Activated naive CD4-positive, alpha-beta T cell treated with Interleukin-2 at 50 U/mL for 16 hours (primary cell): ENCODE data around the gene ZC3HAV1L.
"Not testable (repeated sequence)": the region's sequence is repeated elsewhere in the genome, so short reads cannot be mapped to it uniquely, and the experiment has no call there.

Experiments
- DNase-seq: peaks from one replicate; pipeline ENCODE4 v3.0.0-alpha.2; 2020

The ZC3HAV1L gene

DNA sequence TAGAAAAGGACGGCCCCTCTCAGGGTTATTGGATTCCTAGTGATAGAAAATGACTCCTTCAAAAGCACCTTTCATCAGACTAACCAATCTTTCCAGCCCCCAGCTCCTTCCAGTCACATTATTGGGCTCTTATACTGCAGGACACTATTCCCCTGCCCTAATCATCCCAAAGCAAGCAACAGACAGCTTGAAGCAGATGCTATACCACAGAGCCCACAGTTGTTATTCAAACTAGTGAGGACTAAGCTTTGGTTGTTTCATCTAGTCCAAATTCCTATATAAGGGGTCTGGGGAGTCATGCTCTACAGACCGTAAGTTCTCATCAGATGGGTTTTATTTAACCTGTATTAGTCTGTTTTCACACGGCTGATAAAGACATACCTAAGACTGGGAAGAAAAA lies 24.5 kb downstream of the ZC3HAV1L start:
- no peak for DNase-seq

DNA sequence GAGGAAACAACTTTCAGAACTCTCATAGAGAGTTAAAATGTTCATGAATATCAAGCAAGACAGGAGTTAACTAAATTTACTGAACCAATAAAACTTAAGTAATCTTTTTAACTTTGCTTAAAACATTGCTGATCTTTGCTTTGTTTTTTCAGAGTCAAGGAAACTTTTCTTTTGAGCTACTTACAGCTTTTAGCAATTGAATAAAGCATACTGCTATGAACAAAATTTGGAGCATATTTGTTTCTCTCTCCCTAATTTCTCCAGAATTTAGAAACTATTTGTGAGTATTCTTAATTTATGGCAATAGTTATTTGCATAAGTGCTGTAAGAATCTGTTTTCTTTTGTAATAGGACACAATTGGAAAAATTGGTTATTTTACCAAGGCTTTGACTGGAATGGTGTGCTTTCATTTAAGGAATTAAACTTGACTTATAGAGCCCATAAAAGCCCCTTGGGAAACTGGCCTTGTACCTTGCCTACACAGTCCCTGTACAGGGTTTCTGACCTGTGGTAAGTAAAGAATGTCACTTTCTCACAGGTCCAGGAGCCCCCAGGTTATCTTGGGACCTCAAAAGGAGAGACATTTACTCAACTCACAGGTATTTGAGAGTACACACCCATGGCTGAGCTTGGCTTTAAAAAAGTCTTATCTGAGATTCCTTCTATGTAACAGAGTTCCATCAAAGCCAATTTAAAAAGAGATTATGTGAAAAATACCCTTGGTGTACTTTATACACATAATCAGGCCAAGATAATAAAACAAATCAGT lies 31.3 kb downstream of the ZC3HAV1L start:
- no peak for DNase-seq

DNA sequence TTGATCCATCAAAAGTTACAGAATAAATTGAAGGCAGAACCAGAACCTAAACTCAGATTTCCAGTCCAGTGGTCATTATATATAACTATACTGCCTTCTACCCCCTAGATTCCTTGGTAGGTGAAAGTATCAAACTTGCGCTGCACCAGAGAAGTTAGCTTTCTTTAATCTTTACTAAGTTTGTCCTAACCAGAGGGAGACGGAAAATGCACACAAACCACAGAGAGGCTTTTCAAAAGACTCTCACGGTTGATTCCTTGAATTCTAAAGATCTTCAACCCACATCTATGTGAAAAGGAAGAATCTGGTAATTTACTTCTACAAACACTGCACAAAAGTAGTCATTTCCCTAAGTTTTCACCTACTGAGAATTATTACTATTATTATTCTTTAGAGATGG lies 36.4 kb downstream of the ZC3HAV1L start:
- no peak for DNase-seq

DNA sequence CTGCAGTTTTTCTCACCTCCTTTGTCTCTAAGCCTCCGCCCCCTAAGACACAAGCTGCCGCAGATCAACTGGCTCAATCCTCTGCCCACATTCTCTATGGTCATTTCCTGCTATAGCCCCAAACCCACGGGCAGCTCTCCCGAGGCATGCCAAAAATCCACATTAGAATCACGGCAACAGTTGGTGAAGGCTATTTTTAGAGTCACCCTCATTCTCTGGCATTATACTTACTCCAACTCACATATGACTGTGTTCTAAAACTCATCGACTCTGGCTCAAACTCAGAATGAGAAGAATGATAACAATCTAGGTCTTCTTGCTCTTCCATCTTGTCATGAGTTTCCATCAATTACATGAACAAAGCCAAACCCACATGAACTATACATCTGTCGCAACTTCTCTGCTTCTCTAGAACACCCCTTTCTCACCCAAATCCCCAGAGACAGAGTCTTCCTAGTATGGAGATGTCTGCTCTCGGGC lies 43.8 kb downstream of the ZC3HAV1L start:
- DNase-seq: no peak

DNA sequence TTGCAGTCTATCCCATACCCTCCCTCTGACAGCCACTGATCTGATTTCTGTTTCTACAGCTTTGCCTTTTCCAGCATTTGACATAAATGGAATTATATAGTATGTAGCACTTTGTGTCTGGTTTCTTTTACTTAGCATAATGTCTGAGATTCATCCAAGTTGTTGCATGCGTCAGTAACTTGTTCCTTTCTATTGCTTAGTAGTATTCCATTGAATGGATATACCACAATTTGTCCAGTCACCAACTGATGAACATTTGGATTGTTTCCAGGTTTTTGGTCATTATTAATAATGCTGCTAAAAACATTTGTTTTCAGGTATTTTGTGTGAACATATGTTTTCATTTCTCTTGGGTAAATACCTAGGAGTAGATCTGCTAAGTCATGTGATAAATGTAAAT lies 48.2 kb downstream of the ZC3HAV1L start:
- no peak for DNase-seq

DNA sequence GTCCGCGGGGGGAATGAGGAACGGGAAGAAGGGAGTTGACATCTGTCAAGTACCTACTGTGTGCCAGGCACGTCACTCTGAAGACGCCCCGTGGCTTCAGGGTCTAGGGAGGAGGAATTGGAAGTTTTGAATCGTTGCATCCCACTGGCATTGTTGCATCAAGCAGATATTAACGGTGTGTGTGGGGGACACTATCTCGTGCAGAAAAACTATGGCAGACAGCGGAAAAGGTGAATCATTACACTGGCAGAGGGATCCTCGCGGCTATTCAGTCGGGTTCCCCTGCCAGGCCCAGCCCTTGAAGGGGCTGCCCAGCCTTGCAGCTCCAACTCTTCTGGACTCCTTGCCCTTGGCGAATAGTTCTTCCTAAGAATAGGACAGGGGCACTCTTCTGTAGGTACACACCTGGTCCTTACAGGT lies 53.6 kb downstream of the ZC3HAV1L start:
- no peak for DNase-seq

DNA sequence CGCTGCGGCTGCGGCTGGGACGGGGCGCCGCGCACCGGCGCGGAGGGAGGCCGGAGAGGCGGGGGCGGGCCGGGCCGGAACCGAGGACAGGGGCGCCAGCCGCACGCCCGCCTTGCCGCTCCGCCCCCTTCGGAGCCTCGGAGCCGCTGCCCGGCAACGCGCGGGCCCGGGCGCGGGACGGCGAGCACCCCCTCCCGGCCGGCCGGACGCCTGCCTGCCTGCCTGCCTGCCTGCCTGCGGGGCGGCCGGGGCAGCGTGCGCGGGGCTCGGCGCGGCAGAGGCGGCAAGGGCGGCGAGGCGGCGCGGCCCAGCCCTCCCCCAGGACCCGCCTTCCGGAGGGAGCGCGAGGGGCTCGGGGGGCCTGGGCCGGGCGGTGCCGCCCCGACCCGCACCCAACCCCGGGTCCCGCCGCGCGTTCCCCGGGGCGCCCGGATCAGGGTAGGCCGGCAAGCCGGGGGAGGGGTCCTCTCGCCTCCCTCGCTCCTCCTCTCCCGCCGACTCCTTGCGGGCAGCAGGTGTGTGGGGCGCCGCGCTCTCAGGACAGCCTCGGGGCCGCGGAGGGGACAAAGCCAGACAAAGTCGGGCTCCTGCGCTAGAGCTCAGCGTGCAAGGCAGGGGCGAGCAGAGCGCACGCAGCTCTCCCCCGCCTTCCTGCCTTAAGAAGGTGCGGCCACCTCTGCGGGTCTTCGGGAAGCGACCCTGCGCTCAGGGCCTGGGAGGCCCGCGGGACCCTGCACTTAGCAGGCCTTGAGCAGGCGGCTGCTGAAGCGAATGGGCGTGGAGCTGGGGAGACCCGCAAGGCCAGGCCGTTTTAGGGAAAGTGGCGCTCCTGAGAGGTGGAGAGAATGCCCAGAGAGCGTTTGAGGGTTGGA lies 54.3 kb downstream of the ZC3HAV1L start, which contains the start of gene KIAA1549:
Gene KIAA1549 (minus strand): TSS at position 58 of the 872 bp plus-strand sequence. CDS start 120 bp downstream, outside the sequence.
- peak; percentile 52 for DNase-seq

DNA sequence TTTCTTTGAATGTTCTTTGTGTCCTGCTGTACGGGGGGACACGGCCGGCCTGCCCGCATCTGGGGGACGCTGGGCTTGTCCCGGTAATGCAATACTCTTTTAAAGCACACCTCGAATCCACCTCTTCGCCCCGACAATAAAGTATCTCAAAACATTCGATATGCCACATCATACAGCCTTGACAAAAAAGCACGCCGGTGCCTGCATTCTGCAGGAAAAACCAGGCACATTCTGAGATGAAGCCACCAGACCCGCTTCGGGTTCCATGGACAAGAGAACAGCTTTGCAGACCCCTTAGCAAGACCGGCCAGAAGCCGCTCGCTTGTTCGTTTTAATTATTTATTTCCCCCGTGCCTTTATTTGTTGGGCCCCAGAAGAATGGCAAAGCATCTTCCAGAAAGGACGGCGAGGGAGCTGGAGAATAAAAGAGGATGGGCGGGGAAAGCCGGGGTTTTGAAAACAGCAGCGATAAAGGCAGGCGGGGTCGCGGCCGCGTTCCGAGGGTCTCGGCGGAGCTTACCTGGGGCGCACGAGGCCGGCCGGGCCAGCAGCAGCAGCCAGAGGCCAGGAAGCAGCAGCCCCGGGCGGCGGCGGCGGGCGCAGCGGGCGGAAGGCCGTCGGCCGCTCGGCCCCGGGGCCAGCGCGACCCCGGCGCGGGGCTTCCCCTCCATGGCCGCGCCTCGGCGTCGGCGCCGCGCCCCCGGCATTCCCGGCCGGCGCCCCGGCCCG lies 55.1 kb downstream of the ZC3HAV1L start:
- no peak for DNase-seq

DNA sequence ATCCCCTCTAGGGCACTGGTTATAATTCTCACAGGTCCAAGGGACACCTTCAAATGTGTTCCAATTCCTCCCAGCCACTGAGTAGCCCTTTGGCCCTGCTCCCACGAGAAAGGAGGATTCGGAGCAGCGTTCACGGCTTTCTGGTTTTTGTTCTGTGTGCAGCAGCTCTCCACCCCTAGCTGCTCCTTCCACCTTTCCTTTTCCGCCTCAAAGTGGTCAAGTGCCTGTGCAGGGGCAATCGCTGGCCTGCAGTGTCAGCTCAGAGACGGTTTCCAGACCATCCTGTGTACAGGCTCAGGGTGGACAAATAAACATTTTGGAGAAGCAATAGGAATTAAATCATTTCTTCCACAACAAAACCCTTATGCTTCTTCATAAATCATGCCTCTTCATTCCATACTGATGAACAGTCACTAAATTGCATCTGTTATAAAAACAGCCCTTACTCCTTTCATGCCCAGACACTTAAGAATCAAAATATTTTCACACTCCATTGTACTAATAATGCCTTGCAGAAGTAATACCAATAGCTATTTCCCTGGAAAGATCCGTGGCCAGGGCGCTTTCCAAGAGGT lies 55.8 kb downstream of the ZC3HAV1L start:
- no peak for DNase-seq

DNA sequence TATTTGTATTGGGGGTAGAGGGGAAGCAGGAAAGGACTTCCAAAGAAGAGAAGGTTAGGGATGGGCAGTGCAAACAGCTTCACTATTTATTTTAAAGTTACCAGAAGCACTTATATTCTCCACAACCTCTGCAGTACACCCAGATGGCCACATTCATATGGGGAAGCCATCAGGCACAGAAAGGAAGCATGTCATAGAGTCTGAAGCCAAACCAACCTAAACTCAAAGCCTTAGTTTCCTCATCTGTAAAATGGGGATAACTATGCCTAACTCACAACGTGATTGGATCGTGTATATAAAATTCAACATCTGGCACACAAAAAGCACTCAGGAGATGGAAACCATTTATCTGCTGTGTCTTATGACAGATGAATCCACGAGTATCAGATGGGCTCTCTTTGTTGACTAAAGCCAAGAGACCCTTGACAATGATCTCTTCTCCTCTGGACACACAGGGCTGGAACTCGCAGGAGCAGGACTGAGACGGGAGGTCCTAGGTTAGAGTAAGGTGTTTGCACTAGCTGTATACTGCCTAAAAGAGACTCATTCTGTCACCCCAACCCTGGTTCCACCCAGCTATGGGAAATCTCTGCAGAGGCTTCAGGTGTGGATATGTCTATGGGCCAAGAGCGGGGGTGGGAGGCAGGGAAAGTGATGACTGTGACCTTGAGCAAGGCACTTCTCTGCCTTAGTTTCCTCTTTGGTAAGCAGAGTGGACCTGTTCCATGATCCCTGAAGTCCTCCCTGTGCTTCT lies 56.4 kb downstream of the ZC3HAV1L start:
- no peak for DNase-seq

DNA sequence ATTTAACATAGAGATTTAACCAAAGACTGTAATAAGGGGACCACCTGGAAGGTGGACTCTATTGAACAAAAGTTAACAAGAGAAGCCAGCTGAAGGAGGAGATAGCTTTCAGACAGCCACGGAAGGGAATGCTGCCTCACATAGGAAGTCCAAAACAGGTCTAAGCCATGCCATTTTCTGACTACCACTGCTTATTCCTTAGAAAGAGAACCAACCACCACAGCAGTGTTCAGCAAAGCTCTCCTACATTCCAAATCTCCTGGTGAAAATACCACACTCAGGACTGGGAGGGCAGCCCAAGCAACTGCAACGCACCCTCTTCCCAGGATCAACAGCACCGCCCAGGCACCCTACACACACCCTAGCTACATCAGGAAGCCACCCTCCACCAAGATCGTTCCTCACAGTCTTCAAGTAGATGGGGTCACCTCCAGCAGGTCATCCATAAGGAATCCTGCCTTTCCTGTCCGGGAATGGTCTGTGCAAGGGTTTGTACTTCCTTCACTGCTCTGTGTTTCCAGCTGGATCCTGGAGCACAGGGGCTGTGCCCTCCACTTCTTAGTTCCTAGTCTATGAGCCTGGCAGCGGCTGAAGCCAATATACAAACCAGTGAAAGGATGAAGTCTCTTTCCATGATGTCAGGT lies 57.2 kb downstream of the ZC3HAV1L start:
- DNase-seq: no peak

DNA sequence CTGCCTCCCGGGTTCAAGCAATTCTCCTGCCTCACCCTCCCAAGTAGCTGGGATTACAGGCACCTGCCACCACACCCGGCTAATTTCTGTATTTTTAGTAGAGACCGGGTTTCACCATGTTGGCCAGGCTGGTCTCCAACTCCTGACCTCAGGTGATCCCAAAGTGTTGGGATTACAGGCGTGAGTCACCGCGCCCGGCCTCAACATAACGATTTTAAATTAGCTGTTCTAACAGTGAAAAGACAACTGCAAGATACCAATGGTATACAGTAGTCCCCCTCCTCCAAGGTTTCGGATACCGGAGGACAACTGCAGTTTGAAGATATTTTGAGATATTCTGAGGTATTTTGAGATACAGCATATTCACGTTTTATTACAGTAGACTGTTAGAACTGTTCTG lies 59.7 kb downstream of the ZC3HAV1L start:
- not testable (repeated sequence) for DNase-seq
